ENCODE results near the gene KRTAP4-3.

DNA sequence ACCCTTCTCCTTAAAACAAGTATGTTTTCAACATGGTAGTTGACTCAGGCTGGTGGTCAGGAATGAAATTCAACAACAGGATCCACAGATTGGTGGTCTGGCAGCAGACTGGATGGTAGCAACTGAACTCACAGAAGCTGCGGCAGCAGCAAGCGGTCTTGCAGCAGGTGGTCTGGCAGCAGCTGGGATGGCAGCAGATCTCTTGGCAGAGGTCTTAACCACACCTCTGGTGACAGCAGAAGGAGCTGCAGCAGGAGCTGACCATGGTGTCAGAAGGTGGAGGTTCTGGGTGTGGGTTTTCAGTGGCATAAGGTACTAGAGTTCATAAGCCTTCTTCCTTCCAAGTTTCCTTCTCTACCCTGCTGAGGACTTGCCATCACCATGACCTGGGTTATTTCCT, 18.9 kb upstream of the KRTAP4-3 start:
- TF ChIP-seq CTCF (IDR thresholded peaks at IDR 0.05), result no peak
- TF ChIP-seq EZH2 (IDR thresholded peaks at IDR 0.05), result no peak
